ENCODE results near the gene LRP11. TPM values are rescaled to one million over a fixed set of nuclear protein-coding genes. Genes with fewer than 3 reads are reported as not detected.

Gene LRP11
- total and polyA plus RNA-seq, 2 of the 13 experiments (the other 11 are each of a cell fraction or from before 2014, with no cell fraction given) = 32.4 to 48.9 TPM

DNA sequence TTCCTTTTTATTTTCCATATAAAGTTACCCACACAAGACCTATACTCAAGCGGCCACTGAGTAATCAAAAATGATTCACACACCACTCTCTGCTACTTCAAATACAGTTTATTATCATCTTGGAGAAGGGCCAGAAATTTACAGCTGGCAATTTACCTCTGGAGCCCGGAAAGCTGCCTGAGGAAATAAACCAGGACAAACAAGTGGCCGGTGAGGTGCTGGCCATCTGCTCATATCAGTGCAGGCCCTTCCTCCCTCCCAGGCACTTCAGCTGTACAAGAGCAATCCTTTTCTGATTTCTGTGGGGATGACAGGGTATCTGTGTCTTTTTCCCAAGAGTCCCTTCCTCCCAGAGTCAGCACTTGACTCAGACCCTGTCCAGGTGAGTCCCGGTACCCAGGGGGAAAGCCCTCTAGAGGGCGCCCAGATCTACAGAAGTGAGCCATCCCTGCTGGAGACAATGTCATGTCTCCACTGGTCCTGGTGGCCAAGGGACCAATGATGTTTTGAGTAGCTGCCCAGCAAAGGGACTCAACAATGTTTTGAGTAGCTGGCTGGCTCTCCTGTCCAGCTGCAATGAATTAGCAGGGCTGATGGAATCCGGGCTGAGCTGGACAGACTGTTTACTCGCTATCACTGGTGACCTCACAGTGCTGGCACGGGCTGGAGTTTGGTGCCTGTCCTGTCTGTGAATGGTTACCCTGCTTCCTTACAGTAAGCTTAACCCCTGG, 23.6 kb downstream of the LRP11 start (continued):
- no peak for TF ChIP-seq SIN3A (IDR thresholded peaks at IDR 0.05; ENCODE audit: borderline replicate concordance, low read depth, low read length)
- TF ChIP-seq MED8 (CRISPR knock-in tag; IDR thresholded peaks at IDR 0.05; ENCODE audit: insufficient replicate concordance) = no peak
- TF ChIP-seq U2AF1 (optimal IDR thresholded peaks at IDR 0.05; ENCODE audit: low read depth, low read length) = no peak
- TF ChIP-seq ZKSCAN1 (IDR thresholded peaks at IDR 0.05; ENCODE audit: low read length) = no peak
- TF ChIP-seq ZNF138 (CRISPR knock-in tag; IDR thresholded peaks at IDR 0.05; ENCODE audit: low read depth) = no peak
- TF ChIP-seq ZNF615 (CRISPR knock-in tag; IDR thresholded peaks at IDR 0.05; ENCODE audit: borderline replicate concordance) = no peak
- TF ChIP-seq, protein P1, sequence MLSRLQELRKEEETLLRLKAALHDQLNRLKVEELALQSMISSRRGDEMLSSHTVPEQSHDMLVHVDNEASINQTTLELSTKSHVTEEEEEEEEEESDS (CRISPR knock-in tag; IDR thresholded peaks at IDR 0.05; ENCODE audit: borderline replicate concordance) = no peak
- no peak for TF ChIP-seq ZNF878 (CRISPR knock-in tag; IDR thresholded peaks at IDR 0.05)
- TF ChIP-seq ZNF430 (CRISPR knock-in tag; IDR thresholded peaks at IDR 0.05) = no peak
- no peak for TF ChIP-seq FOXJ3 (CRISPR knock-in tag; IDR thresholded peaks at IDR 0.05; ENCODE audit: borderline replicate concordance)
- TF ChIP-seq ZNF256 (CRISPR knock-in tag; conservative IDR thresholded peaks at IDR 0.05) = no peak
- peak; percentile 58 for TF ChIP-seq ZGPAT (CRISPR knock-in tag; IDR thresholded peaks at IDR 0.05)
- TF ChIP-seq ZNF12 (CRISPR knock-in tag; IDR thresholded peaks at IDR 0.05) = peak; percentile 64; the same call in 1 of the 2 replicates
- TF ChIP-seq TMF1 (CRISPR knock-in tag; IDR thresholded peaks at IDR 0.05; ENCODE audit: low read depth) = no peak
- TF ChIP-seq MEIS1 (CRISPR knock-in tag; IDR thresholded peaks at IDR 0.05; ENCODE audit: borderline replicate concordance) = peak; percentile 66; the same call in 1 of the 2 replicates
- TF ChIP-seq, protein P2, sequence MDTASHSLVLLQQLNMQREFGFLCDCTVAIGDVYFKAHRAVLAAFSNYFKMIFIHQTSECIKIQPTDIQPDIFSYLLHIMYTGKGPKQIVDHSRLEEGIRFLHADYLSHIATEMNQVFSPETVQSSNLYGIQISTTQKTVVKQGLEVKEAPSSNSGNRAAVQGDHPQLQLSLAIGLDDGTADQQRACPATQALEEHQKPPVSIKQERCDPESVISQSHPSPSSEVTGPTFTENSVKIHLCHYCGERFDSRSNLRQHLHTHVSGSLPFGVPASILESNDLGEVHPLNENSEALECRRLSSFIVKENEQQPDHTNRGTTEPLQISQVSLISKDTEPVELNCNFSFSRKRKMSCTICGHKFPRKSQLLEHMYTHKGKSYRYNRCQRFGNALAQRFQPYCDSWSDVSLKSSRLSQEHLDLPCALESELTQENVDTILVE (CRISPR knock-in tag; IDR thresholded peaks at IDR 0.05) = no peak
- peak; percentile 55; the same call in 1 of the 2 replicates for TF ChIP-seq IRF9 (CRISPR knock-in tag; IDR thresholded peaks at IDR 0.05; ENCODE audit: borderline replicate concordance)
- no peak for TF ChIP-seq CAMTA2 (CRISPR knock-in tag; IDR thresholded peaks at IDR 0.05; ENCODE audit: borderline replicate concordance)
- no peak for TF ChIP-seq NFE2 (CRISPR knock-in tag; IDR thresholded peaks at IDR 0.05)
- TF ChIP-seq MED13 (CRISPR knock-in tag; IDR thresholded peaks at IDR 0.05) = no peak
- TF ChIP-seq GTF3A (CRISPR knock-in tag; conservative IDR thresholded peaks at IDR 0.05) = no peak
- TF ChIP-seq ZNF530 (CRISPR knock-in tag; IDR thresholded peaks at IDR 0.05; ENCODE audit: low read depth) = no peak
- TF ChIP-seq TAF15 (IDR thresholded peaks at IDR 0.05; ENCODE audit: low read depth, low read length, poor library complexity, severe bottlenecking) = no peak
- TF ChIP-seq TOPORS (CRISPR knock-in tag; IDR thresholded peaks at IDR 0.05) = no peak
- TF ChIP-seq ZNF781 (CRISPR knock-in tag; IDR thresholded peaks at IDR 0.05; ENCODE audit: borderline replicate concordance, not compliant biosample characterization) = no peak
- no peak for TF ChIP-seq RFX5 (IDR thresholded peaks at IDR 0.05; ENCODE audit: low read depth, low read length)
